Gastrocnemius medialis (tissue), 4 donors: ENCODE data around the gene ATP2A2.

Source experiments
- CTCF ChIP-seq, 5 experiments: fragments of 450-650 bp in 3 of 5; fragments of 200-600 bp in 2 of 5; sonication (generic) in 2 of 5; IDR thresholded peaks in 4 of 5; conservative IDR thresholded peaks in 1 of 5; 1 replicate in 4 of 5; 2 replicates in 1 of 5; pipeline ENCODE4 v1.5.1; 2016 to 2019; ENCODE audit warnings: antibody characterized with exemption in 5 of 5, mild to moderate bottlenecking in 3 of 5, moderate library complexity in 3 of 5
- POLR2A ChIP-seq, 2 donors: fragments of 450-650 bp; IDR thresholded peaks; one replicate each; pipeline ENCODE4 v1.6.1; 2017; ENCODE audit warnings: antibody characterized with exemption in 2 of 2, mild to moderate bottlenecking in 2 of 2, moderate library complexity in 2 of 2

GRCh38 chr12:110280779-110281548 is at the start of gene ATP2A2:
- TF ChIP-seq CTCF (IDR thresholded peaks at IDR 0.05 in 4 of 5, conservative IDR thresholded peaks at IDR 0.05 in 1 of 5) (no peak), POLR2A (IDR thresholded peaks at IDR 0.05) (peak; percentile 97 to 99)
